ENCODE data around the gene LETM1. TPM values are rescaled to one million over a fixed set of nuclear protein-coding genes. Genes with fewer than 3 reads are reported as not detected.

Gene LETM1
- total and polyA plus RNA-seq, 2 of the 8 experiments (the other 6 are each of a cell fraction or from before 2014, with no cell fraction given): 19.8 to 50.1 TPM

DNA sequence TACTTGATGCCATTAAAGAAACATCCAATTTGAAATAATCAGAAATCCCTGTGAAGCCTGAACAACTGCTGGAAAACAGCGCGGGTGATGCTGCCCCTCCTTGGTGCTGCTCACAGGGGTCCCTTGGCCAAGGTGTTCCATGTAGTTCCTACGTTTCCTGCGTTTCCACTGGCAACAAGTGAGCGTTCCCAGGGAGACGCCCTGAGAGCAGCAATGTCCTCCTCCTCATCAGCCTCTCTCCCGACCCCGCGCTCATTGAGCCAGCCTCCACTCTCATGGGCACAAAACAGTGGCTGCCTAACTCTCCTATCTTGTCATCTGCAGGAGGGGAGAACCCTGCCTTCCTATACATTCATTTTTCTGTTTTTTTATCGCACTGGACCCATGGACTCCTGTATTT, 18.9 kb downstream of the LETM1 start (continued):
- TF ChIP-seq, protein P1, sequence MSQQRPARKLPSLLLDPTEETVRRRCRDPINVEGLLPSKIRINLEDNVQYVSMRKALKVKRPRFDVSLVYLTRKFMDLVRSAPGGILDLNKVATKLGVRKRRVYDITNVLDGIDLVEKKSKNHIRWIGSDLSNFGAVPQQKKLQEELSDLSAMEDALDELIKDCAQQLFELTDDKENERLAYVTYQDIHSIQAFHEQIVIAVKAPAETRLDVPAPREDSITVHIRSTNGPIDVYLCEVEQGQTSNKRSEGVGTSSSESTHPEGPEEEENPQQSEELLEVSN (IDR thresholded peaks at IDR 0.05): no peak
- TF ChIP-seq YY1 (IDR thresholded peaks at IDR 0.05; ENCODE audit: low read depth, low read length) (no peak), CBX8 (IDR thresholded peaks at IDR 0.05; ENCODE audit: borderline replicate concordance, low read depth, low read length) (no peak)
